HG03521 (cell line): Measurements from ENCODE around the gene AVPI1.
A peak's percentile ranks its signal among the peaks of the same experiment; 100 is the strongest.
"Not testable (repeated sequence)": the region's sequence is repeated elsewhere in the genome, so short reads cannot be mapped to it uniquely, and the experiment has no call there.

ENCODE experiments used
- ATAC-seq: cut with Tn5 transposase; IDR thresholded peaks from one replicate; pipeline ENCODE4 v1.9.1; 2021; ENCODE audit warnings: mild to moderate bottlenecking, moderate library complexity; ENCODE audit not compliant: unreplicated experiment

Gene AVPI1

DNA sequence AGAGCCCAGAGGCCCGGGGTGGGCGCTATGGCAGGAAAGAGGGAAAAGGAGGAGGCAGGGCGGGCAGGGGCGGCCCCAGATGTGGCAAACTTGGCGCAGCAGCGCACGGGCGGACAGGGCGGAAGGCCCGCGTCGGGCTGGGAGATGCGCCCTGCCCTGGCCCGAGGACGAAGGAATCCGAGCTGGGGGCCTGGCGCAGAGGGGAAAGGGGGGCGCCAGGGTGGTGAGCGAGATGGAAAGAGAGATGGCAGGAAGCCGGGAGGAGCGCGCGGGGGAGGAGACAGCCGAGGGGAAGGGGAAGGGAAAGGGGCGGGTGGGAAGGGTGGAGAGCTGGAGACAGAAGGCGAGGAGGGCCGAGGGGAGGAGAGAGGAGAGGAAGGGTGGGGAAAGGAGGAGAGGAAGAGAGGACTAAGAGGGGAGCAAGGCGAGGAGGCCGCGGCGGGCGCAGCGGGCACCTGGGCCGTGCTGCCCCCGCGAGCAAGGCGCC lies 26.3 kb upstream of the AVPI1 start, which contains the start of gene MARVELD1:
MARVELD1 (plus strand) TSS at position 392 of the 487 bp plus-strand sequence. CDS start 147 bp downstream, outside the sequence.
- ATAC-seq, result no peak

DNA sequence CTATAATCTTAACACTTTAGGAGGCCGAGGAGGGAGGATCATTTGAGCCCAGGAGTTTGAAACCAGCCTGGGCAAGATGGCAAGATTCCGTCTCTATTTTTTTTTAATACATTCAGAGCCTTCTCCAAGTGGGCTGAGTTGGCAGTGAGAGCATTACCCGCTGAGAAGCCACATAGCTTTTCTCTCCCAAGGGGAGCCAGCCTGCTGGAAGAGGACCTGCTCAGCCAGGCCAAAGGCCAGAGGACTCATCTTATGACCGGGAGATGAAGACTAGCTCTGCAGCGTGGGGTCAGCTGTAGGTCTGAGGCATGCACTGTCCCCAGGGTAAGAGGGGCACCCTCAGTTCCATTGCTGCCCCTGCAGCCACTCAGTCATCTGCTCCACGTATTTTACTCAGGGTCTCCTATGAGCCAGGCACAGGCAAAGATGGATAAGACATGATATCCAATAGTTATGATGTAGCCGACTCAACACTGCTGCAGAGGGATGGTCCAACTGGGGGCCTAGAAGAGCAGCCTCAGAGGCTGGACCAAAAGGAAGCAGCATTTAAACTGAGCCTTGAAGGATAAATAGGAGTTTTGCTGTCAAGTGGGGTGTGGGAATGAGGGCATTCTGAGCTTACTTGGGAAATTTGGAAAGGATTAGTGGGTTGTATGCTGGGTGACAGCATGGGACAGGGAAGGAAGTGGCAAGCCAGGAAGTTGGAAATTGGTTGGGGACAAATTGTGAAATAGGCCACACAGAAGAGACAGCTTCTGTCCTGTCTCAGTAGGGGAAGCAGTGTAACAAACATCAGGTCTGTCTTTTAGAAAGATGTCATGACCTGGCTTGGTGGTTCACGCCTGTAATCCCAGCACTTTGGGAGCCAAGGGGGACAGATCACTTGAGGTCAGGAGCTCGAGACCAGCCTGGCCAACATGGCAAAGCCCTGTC lies 24.9 kb upstream of the AVPI1 start:
- no peak for ATAC-seq

DNA sequence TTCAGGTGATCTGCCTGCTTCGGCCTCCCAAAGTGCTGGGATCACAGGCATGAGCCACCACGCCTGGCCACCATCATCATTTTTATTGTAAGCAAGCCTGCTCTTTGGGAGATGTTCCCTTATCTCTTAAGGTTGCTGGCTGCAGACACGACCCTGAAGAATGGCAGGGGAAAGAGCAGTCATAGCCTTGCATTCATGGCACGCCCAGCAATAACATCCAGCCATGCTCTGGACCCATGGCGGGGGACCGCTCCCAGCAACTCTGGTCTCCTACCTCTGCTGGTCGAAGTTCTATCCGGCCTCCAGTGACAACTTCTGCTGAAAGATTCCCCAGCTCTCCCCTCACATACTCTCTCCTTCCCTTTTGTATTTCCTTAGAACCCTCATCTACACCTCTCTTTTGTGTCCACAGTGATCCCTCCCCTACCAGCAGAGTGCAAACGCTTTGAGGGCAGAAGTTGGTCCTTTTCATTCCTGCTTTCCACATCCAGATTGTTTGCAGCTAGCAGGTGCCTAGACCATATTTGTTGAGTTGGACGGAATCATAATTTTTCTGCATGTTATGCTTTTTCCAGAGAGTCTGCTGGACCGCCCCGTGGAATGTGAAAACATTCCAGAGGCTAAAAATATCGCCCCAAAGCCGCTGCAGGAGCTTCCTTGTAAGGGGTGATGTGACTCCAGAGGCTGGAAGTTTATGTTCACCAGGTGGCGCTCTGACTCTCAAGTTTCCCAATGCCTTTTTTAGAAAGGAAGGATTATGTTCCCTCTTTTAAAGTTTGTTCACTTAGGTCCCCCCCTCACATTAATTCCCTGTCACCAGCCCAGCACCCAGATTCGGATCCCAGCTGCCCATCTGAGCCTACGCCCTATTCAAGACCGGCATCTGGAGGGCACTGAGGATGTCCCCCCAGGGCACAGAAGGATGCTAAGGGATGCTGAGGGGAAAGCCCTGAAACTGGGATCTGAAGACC lies 22.2 kb upstream of the AVPI1 start:
- no peak for ATAC-seq

DNA sequence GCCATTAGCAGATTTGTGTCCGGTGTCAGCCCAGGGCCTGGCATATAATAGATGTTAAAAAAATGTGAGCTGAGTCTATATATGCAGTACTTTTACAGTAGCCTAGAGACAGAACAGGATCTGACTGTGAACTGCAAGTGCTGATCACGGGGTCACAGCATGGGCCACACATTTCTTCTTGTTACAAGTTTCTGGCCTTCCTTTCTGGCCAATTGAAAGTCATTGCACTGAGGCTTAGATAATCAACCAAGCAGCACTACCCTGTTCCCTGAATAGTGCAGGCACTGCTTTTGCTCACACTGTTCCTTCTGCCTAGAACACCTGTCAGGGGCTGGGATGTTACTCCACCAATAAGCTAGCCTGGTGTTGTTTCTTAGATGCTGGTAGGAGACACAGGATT lies 21.1 kb upstream of the AVPI1 start:
- no peak for ATAC-seq

DNA sequence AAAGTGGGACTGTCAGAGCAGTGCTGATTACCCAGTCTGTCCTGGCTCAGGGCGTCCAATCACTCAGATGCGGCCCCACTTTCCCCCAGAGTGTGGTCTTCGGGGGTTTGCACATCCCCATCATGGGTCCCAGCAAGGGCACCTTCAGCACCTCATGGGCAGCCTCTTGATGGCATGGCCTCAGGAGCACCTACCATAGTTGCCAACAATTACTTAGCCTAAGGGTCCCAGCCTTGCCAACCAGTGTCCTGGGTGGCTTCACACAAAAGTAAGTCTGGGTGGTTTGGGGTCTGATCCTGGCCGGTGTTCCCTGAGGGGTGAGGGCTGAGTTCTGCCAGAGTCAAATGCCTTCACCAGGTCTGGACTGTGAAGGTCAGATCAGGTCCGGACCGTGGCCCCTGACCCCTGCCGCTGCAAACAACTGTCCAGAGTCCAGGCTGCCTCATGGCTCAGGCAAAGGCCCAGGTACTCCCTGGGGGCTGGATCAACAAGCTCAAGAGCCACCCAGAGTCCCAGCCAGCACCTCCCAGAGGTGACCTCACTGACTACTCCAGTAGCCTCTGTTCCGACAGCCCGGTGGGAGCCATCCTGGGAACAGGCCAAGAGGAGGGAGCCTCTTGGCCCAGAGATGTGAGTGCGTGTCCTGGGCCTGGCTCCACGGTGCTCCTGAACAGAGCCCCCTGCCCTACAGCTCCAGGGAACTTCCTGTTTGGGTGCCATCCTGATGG lies 20.3 kb upstream of the AVPI1 start:
- no peak for ATAC-seq

DNA sequence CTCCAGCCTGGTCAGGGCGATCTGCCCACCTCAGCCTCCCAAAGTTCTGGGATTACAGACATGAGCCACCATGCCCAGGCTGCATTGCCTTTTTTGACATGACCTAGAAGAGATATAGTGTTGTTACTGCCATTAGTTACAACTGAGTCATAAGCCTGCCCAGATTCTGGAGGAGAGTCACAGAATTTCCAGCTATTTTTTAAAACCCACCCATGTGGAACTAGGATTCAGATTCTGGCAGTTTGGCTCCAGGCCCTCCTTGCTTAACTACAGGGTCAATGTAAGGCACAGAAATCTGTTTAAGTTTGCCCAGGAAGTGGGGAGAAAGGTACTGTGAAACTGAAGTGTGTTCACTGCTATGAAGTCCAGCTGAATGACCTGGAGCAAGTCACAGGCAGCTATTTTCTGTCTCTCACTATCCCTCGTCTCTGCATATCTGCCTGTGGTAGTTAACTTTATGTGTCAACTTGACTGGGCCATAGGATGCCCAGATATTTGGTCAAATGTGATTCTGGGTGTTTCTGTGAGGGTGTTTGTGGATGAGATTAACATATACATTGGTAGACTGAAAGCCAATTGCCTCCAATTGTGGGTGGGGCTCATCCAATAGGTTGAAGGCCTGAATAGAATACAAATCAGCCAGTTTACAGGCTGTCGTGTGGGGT lies 18.1 kb upstream of the AVPI1 start:
- no peak for ATAC-seq

DNA sequence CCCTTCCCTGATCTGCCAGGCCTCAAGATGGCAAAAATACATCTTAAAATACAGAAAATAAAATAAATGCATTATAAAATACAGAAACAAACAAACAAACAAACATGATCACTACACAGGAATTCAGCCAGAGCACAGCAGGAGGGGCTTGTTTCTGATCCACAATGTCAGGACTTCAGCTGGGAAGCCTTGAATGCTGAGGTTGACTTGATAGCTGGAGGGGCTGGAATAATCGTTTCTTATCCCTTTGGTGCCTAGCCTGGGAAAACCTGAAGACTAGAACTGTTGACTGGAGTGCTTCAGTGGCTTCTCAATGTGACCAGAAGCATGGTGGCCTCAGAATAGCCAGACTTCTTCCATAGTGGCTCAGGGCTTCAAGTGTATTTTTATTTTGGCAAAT lies 17.3 kb upstream of the AVPI1 start:
- ATAC-seq, result no peak

DNA sequence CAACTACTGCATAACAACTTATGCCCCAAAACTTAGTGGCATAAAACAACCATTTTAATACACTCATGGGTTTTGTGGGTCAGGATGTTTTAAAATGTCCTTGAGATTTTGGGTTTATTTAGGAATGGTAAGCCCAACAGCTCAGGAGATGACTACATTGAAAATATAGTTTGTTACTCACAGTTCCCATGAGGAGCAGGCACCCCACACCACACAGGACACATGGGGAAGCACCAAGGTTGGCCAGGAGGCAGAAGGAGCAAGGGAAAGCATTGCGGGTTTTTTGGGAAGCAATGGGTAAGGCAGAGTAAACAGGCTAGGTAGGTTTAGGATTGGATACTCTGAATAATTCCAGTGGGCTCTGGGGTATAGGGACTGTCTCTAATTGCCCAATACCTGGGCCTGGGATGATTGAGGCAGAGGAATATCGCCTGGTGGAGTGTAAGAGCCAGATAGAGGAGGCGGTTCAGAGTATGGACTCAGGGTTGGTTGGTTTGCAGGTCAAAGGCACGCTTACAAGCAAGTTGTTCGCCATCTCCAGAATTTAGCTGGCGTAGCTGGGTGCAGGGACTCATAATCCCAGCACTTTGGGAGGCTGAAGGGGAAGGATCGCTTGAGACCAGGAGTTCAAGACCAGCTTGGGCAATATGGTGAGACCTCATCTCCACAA lies 16.5 kb upstream of the AVPI1 start:
- ATAC-seq, result no peak

DNA sequence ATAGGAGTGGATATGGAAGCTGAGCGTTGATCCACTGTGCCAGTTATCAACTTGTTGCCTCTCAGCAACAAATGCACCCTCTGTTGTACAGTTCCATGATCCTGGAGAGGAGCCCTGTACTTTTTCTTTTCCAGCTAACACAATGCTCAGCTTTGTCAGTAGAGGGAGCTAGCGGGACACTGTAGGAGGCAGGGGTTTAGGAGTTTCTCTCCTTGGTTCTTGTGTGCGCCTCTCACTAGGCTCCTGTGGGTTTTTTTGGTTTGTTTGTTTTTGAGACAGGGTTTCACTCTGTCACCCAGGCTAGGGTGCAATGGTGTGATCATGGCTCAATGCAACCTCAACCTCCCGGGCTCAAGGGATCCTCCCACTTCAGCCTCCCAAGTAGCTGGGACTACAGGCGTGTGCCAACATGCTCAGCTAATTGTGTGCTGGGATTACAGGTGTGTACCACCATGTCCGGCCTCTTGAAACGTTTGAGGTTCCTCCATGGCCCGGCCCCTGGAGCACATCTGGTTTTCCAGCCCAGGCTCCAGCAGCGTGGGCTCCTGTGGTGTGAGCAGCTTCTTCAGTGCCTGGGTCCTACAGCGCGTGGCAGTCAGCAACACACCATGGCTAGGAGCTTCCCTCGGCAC lies 14.5 kb upstream of the AVPI1 start:
- ATAC-seq, result peak; percentile 71

DNA sequence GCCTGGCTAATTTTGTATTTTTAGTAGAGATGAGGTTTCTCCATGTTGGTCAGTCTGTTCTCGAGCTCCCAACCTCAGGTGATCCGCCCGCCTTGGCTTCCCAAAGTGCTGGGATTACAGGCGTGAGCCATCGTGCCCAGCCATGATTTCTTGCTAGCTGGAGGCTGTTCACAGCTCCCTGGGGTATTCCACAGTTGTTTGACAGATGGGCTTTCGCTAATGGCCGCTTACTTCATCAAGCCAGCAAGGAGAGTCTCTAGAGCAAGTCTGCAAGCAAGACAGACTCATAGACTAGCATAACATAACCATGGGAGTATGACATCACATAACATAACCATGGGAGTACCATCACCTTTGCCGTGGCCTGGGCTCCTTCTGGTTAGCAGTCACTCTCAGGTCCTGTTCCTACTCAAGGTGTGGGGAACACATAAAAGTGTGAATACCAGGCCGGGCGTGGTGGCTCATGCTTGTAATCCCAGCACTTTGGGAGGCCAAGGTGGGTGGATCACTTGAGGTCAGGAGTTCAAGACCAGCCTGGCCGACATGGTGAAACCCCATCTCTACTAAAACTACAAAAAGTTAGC lies 11.1 kb upstream of the AVPI1 start:
- not testable (repeated sequence) for ATAC-seq

DNA sequence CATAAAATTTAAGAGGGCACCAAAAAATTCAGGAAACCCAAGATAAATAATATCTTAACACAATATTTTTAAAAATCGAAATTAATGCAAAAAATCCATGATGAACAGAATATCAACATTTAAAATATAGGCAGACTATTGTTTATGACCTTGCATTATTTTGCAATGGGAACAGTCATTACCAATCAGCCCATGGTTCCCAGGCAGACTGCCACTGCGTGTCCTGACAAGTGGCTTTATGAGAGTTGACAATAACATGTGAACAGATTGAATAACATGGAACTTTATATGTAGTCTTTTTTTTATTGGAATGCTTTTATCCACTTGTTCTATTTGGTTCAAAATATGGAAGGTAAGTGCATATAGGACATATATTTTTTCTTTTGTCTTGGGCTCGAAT lies 3.1 kb upstream of the AVPI1 start:
- ATAC-seq, result no peak

DNA sequence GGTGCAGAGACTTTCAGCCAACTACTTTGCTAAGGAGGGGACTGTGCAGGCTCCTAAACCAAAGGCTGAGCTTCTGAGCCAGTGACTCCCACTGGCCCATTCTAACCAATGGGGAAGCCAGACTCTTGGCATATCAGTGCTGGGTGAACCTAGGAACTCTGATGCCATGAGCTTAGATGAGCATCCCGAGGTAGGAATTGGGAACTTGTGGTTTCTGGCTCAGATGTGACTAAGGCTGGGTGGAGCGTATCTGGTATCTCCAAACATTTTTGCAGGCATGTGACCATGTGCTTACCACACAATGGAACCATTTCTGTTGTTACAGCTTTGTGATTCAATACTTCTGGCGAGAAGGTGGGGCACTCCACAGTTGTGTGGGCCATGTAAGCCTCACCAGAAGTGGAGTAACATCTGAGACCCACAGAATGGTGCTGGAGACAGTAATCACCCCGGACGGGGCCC lies 2.5 kb upstream of the AVPI1 start:
- ATAC-seq, result no peak

DNA sequence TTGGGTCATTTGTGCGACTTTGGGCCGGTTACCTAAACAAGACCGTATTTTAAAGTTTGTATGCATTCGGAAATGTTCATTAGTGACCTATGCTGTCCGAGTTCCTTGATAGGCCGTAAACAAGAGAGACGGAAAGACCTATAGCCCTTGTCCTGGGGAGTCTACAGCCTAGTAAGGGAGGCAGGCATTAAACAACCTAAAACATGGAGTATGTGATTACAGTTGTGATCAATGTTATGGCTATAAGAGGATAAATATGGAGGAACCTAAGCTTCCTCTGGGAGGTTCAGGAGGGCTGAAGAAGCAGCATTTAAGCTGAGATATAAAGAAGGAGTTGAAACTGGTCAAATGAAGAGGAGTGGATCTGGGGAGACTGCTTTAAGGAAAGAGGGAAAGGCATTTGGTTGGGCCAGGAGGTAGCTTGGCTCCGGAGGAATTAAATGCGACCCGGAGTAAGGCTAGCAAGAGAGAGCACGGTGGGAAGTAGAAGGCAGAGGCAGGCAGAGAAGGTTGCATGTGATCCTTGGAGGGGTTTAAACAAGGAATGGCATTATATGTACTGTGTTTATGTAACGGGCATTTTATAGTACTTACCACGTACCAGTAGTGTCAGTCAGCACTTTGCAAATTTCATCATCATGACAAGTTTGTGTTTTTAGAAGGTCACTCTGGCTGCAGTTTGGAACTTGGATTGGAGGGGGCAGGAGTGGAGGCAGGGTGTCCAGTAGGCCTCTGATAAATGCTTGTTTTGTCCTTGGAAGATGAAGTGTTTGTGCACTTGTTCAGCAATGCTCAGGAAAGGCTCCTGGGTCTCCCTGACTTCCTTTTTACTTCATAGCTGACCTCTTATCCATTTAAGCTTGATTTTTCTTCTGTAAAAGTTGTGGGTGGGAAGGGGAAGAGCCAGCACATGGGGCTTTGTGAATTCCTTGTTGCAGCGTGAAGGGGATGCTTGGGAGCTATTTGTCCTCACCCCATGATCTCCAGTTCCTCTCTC lies 1.0 kb upstream of the AVPI1 start:
- no peak for ATAC-seq

DNA sequence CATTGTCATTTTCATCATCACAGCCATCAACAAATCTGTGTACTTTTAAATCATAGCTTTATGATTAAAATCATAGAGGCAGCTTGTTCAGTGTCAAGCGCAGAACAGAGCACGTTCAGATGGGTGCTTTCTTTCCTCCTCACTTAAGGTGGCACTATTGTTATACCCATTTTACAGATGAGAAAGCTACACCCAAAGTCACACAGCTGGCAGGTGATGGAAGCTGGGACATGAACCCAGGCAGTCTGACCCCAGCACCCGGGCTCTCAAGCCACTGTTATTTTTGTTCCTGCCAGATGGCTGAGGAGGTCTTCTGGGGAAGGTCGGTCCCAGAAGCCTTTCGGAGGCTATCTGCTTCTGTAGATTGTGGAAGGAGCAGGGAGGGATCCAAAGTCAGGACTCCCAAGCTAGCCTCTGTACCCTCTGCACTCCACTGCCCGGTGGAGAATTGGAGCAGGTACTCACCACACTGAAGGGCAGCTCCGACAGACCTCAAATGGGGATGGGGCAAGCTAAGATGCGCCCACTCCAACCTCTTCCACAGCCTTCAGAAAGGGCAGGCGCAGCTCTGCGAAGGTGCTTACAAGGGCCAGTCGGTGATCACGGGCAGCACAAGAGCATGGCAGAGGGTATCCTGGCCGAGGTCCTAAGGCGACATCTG lies 610 bp downstream of the AVPI1 start:
- ATAC-seq, result no peak

DNA sequence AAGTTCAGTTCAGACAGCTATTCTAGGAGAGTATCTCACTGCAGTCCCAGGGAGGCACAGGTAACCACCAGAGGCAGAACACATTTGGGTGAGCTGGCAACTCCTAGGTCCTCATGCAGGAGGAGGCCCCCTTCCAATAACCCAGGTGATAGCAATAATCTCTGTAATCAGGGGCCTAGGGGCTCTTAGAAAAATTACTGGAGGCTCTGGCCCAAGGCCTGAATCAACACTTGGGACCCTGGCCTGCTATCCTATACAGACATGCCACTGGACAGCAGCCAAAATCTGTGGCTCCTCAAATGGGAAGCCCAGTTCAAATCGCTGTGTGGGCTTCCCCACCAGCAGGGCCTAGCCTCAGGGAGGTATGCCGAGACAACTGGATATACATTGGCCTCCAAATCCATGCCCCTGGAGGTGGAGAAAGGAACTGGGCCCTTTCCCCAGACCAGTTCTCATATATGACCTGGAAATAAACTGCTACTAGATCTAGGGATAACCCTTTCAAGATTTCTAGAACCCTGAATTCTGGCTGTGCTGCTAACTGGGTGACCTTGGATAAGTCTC lies 1.6 kb downstream of the AVPI1 start:
- ATAC-seq, result no peak

DNA sequence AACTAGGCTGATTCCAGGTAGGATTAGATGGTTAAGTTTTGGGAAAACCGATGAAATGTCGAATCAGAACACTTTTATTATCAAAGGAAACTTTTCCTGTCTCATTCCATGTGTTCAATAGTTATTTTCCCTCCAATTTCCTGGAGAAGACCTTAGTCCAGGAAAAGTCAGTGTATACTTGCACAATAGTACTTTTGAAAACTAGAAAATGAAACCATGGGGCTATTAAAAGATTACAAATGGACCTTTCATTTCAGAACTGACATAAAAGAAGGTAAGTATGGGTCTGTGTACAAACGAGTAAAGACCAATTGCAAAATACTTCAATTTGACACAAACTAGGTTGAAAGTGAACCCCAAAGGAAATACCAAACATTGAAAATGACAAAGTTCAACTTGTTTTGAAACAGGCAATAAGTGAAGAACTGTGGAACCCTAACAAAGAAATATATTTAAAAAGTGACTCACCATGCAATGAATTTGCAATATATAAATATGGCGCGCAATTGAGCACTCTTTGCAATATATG lies 2.1 kb downstream of the AVPI1 start:
- no peak for ATAC-seq
